BE2C (cell line): ENCODE results near the gene TTC9C.

Source experiments
- DNase-seq: peaks from one replicate; pipeline ENCODE4 v3.0.0-alpha.2; 2020
- H3K27me3 ChIP-seq: fragments of 250-450 bp; sonication (Bioruptor Pico); 2 replicates; pipeline ENCODE4 v1.5.1; 2020; ENCODE audit warnings: mild to moderate bottlenecking
- H3K36me3 ChIP-seq: fragments of 250-450 bp; sonication (Bioruptor Pico); 2 replicates; pipeline ENCODE4 v1.5.1; 2020; ENCODE audit warnings: mild to moderate bottlenecking
- H3K4me1 ChIP-seq: fragments of 250-450 bp; sonication (Bioruptor Pico); 2 replicates; pipeline ENCODE4 v1.5.1; 2020
- H3K4me3 ChIP-seq: 2 replicates; pipeline ENCODE4 v1.5.1; 2011; ENCODE audit warnings: low read depth, low read length
- H3K9me3 ChIP-seq: fragments of 250-450 bp; sonication (Bioruptor Pico); 2 replicates; pipeline ENCODE4 v1.5.1; 2020
- CTCF ChIP-seq: IDR thresholded peaks from 2 replicates; pipeline ENCODE4 v1.5.1; 2012; ENCODE audit warnings: mild to moderate bottlenecking, low read depth, low read length

The TTC9C gene

GRCh38 chr11:62787005-62787759 is 58.9 kb downstream of the TTC9C start, which contains the start of gene TMEM179B:
Gene TMEM179B (plus strand): TSS chr11:62787402. CDS start chr11:62787432, 30 bp downstream.
- peak; percentile 95 for DNase-seq
- peaks cover 4% of the 10 kb centered on the region; the same call in 1 of the 2 replicates for H3K36me3 ChIP-seq
- H3K9me3 ChIP-seq = no peaks in the 10 kb centered on the region
- H3K27me3 ChIP-seq = no peaks in the 10 kb centered on the region
- no peaks in the 10 kb centered on the region for H3K4me1 ChIP-seq
- peak within 1 kb of the TSS; percentile 81 for H3K4me3 ChIP-seq
- TF ChIP-seq CTCF = peak; percentile 57
